Measurements from ENCODE around the gene PSORS1C2.

DNA sequence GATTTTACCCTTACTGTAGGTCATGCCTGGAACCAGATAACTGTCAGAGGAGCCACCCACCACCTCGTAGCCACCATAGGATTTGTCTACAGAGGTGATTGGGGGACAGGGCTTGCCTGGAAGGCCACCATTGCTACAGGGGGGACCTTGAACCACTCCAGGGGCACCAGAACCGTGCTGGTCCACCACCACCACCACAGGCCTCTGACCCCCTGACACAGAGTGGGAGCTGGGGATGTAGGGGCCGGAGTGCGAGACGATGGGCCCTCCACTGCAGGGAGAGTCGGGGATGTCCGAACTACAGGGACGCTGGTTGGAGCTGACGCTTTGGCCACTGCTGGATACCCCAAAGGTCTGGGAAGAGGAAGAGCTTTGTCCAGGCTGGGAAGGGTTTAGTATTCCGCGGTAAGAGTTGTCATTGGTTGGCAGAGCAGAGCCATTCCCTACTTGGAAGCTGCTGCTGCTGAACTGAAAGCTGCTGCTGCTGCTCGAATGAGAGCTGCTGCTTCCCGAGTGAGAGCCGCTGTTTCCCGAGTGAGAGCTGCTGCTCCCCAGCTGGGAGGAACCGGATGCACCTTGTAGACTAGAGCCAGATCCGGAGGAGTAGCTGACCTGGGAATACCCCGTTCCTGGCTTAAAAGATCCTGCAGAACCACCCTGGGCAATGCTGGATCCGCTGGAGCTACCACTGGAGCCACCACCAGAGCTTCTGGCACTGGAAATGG is 22.0 kb downstream of the PSORS1C2 start:
- no peak for TF ChIP-seq EZH2 (IDR thresholded peaks at IDR 0.05)
- TF ChIP-seq POLR2AphosphoS5 (IDR thresholded peaks at IDR 0.05; ENCODE audit: borderline replicate concordance, low read depth, low read length), result no peak
